H9 (cell line): Measurements from ENCODE around the gene C19orf53. TPM values are rescaled to one million over a fixed set of nuclear protein-coding genes. Genes with fewer than 3 reads are reported as not detected.

Source experiments
- DNase-seq: peaks from one replicate; pipeline ENCODE4 v3.0.0-alpha.2; 2017
- H2AFZ ChIP-seq: one replicate; pipeline ENCODE4 v1.6.1; 2013; ENCODE audit warnings: mild to moderate bottlenecking, low read length, control low read depth, moderate library complexity
- H2AK5ac ChIP-seq: 2 replicates; pipeline ENCODE4 v1.6.1; 2013; ENCODE audit warnings: low read length, control low read depth, mixed read lengths; ENCODE audit not compliant: insufficient read length
- H2BK120ac ChIP-seq: one replicate; pipeline ENCODE4 v1.6.1; 2013; ENCODE audit warnings: low read depth, mild to moderate bottlenecking, low read length, control low read depth, inconsistent platforms; ENCODE audit not compliant: poor library complexity, severe bottlenecking
- H2BK12ac ChIP-seq: 2 replicates; pipeline ENCODE4 v1.6.1; 2013; ENCODE audit warnings: low read length, control low read depth, mixed read lengths, low read depth; ENCODE audit not compliant: insufficient read length
- H2BK15ac ChIP-seq: 2 replicates; pipeline ENCODE4 v1.6.1; 2013; ENCODE audit warnings: low read depth, low read length, control low read depth
- H2BK20ac ChIP-seq: one replicate; pipeline ENCODE4 v1.6.1; 2013; ENCODE audit warnings: low read depth, mild to moderate bottlenecking, low read length, control low read depth, inconsistent platforms; ENCODE audit not compliant: poor library complexity, severe bottlenecking
- H2BK5ac ChIP-seq: 2 replicates; pipeline ENCODE4 v1.6.1; 2013; ENCODE audit warnings: low read length, control low read depth, mixed read lengths; ENCODE audit not compliant: insufficient read length
- H3K14ac ChIP-seq: 2 replicates; pipeline ENCODE4 v1.6.1; 2013; ENCODE audit warnings: low read length, control low read depth; ENCODE audit not compliant: insufficient read depth
- H3K18ac ChIP-seq: 2 replicates; pipeline ENCODE4 v1.6.1; 2013; ENCODE audit warnings: low read depth, mild to moderate bottlenecking, mixed read lengths, low read length, control low read depth; ENCODE audit not compliant: insufficient read length
- H3K23ac ChIP-seq: 2 replicates; pipeline ENCODE4 v1.6.1; 2013; ENCODE audit warnings: low read length, control low read depth, mixed read lengths, low read depth; ENCODE audit not compliant: insufficient read length
- H3K23me2 ChIP-seq: 2 replicates; pipeline ENCODE4 v1.6.1; 2013; ENCODE audit warnings: low read depth, mild to moderate bottlenecking, mixed read lengths, low read length, control low read depth; ENCODE audit not compliant: insufficient read length, poor library complexity, severe bottlenecking
- H3K27ac ChIP-seq: 2 replicates; pipeline ENCODE4 v1.5.1; 2013; ENCODE audit warnings: low read length, control low read depth, mixed read lengths, low read depth; ENCODE audit not compliant: insufficient read length
- H3K27me3 ChIP-seq: 2 replicates; pipeline ENCODE4 v1.6.1; 2013; ENCODE audit warnings: low read length, control low read depth, inconsistent platforms; ENCODE audit not compliant: insufficient read depth
- H3K4ac ChIP-seq: 2 replicates; pipeline ENCODE4 v1.6.1; 2013; ENCODE audit warnings: low read depth, mild to moderate bottlenecking, control low read depth, inconsistent platforms, low read length, moderate library complexity
- H3K4me1 ChIP-seq: 2 replicates; pipeline ENCODE4 v1.6.1; 2013; ENCODE audit warnings: low read length, control low read depth, inconsistent platforms; ENCODE audit not compliant: insufficient read depth
- H3K4me2 ChIP-seq: 2 replicates; pipeline ENCODE4 v1.6.1; 2013; ENCODE audit warnings: low read length, control low read depth, mixed read lengths; ENCODE audit not compliant: insufficient read length, insufficient read depth
- H3K56ac ChIP-seq: 2 replicates; pipeline ENCODE4 v1.6.1; 2013; ENCODE audit warnings: low read depth, mild to moderate bottlenecking, mixed read lengths, low read length, control low read depth; ENCODE audit not compliant: insufficient read length
- H3K79me1 ChIP-seq: 2 replicates; pipeline ENCODE4 v1.6.1; 2013; ENCODE audit warnings: low read depth, mild to moderate bottlenecking, moderate library complexity, low read length, control low read depth, inconsistent platforms; ENCODE audit not compliant: insufficient read depth, poor library complexity, severe bottlenecking
- H3K79me2 ChIP-seq: 2 replicates; pipeline ENCODE4 v1.6.1; 2013; ENCODE audit warnings: low read length, control low read depth, inconsistent platforms; ENCODE audit not compliant: insufficient read depth
- H3K9ac ChIP-seq: 2 replicates; pipeline ENCODE4 v1.6.1; 2013; ENCODE audit warnings: low read length, control low read depth, mixed read lengths; ENCODE audit not compliant: insufficient read length; ENCODE audit errors: extremely low read depth
- H3K9me3 ChIP-seq: one replicate; pipeline ENCODE4 v1.6.1; 2013; ENCODE audit warnings: low read depth, low read length, inconsistent platforms; ENCODE audit not compliant: control insufficient read depth
- H3T11ph ChIP-seq: one replicate; pipeline ENCODE4 v1.6.1; 2013; ENCODE audit warnings: mild to moderate bottlenecking, low read length, control low read depth, inconsistent platforms
- H4K20me1 ChIP-seq: one replicate; pipeline ENCODE4 v1.6.1; 2013; ENCODE audit not compliant: control insufficient read depth, insufficient read length, insufficient read depth
- H4K5ac ChIP-seq: 2 replicates; pipeline ENCODE4 v1.6.1; 2013; ENCODE audit warnings: low read depth, mild to moderate bottlenecking, mixed read lengths, low read length, control low read depth; ENCODE audit not compliant: insufficient read length
- H4K8ac ChIP-seq: replicated peaks from 2 replicates; pipeline ENCODE4 v1.6.1; 2013; ENCODE audit warnings: low read length, control low read depth, mixed read lengths, low read depth; ENCODE audit not compliant: insufficient read length
- H4K91ac ChIP-seq: 2 replicates; pipeline ENCODE4 v1.6.1; 2013; ENCODE audit warnings: low read depth, mild to moderate bottlenecking, moderate library complexity, mixed read lengths, low read length, control low read depth; ENCODE audit not compliant: insufficient read length
- H3K27ac Mint-ChIP-seq, 3 experiments: 2 replicates in 2 of 3; 3 replicates in 1 of 3; pipeline ENCODE4 v1.8.0; 2020 to 2021; ENCODE audit warnings: mixed read lengths in 3 of 3, mild to moderate bottlenecking in 1 of 3, moderate library complexity in 1 of 3
- H3K27me3 Mint-ChIP-seq: 2 replicates; pipeline ENCODE4 v1.8.0; 2021; ENCODE audit warnings: low read depth, mild to moderate bottlenecking, moderate library complexity, mixed read lengths
- H3K36me3 Mint-ChIP-seq, 3 experiments: 2 replicates in 2 of 3; 3 replicates in 1 of 3; pipeline ENCODE4 v1.8.0; 2020 to 2021; ENCODE audit warnings: low read depth in 3 of 3, mixed read lengths in 3 of 3; ENCODE audit not compliant: insufficient read depth in 1 of 3
- H3K4me1 Mint-ChIP-seq, 2 experiments: 2 replicates each; pipeline ENCODE4 v1.8.0; 2020; ENCODE audit warnings: mixed read lengths in 2 of 2
- H3K4me3 Mint-ChIP-seq, 2 experiments: 2 replicates in 1 of 2; 3 replicates in 1 of 2; pipeline ENCODE4 v1.8.0; 2020 to 2021; ENCODE audit warnings: mild to moderate bottlenecking in 2 of 2, mixed read lengths in 2 of 2, moderate library complexity in 1 of 2
- H3K9me3 Mint-ChIP-seq, 2 experiments: 2 replicates in 1 of 2; 3 replicates in 1 of 2; pipeline ENCODE4 v1.8.0; 2020; ENCODE audit warnings: mild to moderate bottlenecking in 2 of 2, mixed read lengths in 2 of 2, moderate library complexity in 1 of 2
- WGBS: extraction: QIAGEN DNeasy Blood & Tissue Kit; methylation state at CpG from one replicate; pipeline ENCODE4 v1.1.7; 2013; ENCODE audit warnings: missing lambda C conversion rate, low lambda C conversion rate, mixed read lengths; ENCODE audit not compliant: insufficient read length; ENCODE audit errors: extremely low coverage; 5-methylcytosine and 5-hydroxymethylcytosine counted together
- total RNA-seq: library from RNA; stranded (reverse); gene quantifications from 2 replicates; pipeline ENCODE4 v1.2.1, GENCODE V29; 2021
- TF ChIP-seq, protein P1 (sequence below): fragments of 200-600 bp; sonication (generic); conservative IDR thresholded peaks from 3 replicates; pipeline ENCODE4 v1.8.0; 2021; ENCODE audit warnings: antibody characterized with exemption, mild to moderate bottlenecking

The C19orf53 gene
- total RNA-seq, 1 experiment from 2014 or later, result 129 TPM

DNA sequence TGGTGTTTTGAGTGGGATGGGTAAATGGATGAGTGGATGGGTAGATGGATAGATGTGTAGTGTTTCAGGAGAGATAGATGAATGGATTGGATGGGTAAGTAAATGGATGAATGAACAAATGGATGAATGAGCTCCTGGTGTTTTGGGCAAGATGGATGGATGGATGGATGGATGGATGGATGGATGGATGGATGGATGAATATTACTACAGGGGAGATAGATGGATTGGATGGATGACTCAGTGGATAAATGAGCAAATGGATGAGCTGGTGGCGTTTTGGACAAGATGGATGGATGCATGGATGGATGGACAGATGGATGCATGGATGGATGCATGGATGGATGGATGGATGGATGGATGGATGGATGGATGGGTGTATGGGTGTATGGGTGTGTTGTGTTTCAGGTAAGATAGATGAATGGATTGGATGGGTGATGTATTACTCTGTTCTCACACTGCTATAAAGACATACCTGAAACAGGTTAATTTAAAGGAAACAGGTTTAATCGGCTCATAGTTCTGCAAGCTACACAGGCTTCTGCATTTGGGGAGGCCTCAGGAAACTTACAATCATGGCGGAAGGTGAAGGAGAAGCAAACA is 33.3 kb downstream of the C19orf53 start:
- Mint-ChIP-seq H3K36me3 (peaks cover 13 to 47% (median 20%) of the 10 kb centered on the region in 3 experiments; a peak in 6 of 7 replicates), H3K9me3 (no peaks in the 10 kb centered on the region; a peak in 1 of 5 replicates), H3K27me3 (no peaks in the 10 kb centered on the region), H3K27ac (no peak overlapping the region), H3K4me1 (peaks cover 2 to 5% of the 10 kb centered on the region in 2 experiments; a peak in 1 of 4 replicates), H3K4me3 (no peak overlapping the region)
- H2BK15ac ChIP-seq, result no peak overlapping the region
- no peak overlapping the region for H3K18ac ChIP-seq
- no peaks in the 10 kb centered on the region for H3K4me1 ChIP-seq
- no peak for DNase-seq
- H3K9me3 ChIP-seq, result no peaks in the 10 kb centered on the region
- H4K91ac ChIP-seq, result no peak overlapping the region
- no peaks in the 10 kb centered on the region for H3K27me3 ChIP-seq
- no peak overlapping the region for H2BK12ac ChIP-seq
- no peak overlapping the region for H4K5ac ChIP-seq
- no peaks in the 10 kb centered on the region for H3K79me1 ChIP-seq
- no peak overlapping the region for H3T11ph ChIP-seq
- H2BK5ac ChIP-seq, result no peak overlapping the region
- H2BK120ac ChIP-seq, result no peak overlapping the region
- no peak overlapping the region for H2AK5ac ChIP-seq
- H3K56ac ChIP-seq, result no peak overlapping the region
- no peak overlapping the region for H2AFZ ChIP-seq
- H3K79me2 ChIP-seq, result no peaks in the 10 kb centered on the region
- no peak overlapping the region for H2BK20ac ChIP-seq
- H3K14ac ChIP-seq, result no peak overlapping the region
- no peak overlapping the region for H3K23ac ChIP-seq
- no peak overlapping the region for H4K8ac ChIP-seq
- H3K23me2 ChIP-seq, result no peaks in the 10 kb centered on the region
- H3K27ac ChIP-seq, result no peak overlapping the region
- no peak overlapping the region for H3K9ac ChIP-seq
- WGBS, result no CpG with 5 or more reads among the region's 3 CpGs
- H3K4me2 ChIP-seq, result no peak overlapping the region
- TF ChIP-seq, protein P1, sequence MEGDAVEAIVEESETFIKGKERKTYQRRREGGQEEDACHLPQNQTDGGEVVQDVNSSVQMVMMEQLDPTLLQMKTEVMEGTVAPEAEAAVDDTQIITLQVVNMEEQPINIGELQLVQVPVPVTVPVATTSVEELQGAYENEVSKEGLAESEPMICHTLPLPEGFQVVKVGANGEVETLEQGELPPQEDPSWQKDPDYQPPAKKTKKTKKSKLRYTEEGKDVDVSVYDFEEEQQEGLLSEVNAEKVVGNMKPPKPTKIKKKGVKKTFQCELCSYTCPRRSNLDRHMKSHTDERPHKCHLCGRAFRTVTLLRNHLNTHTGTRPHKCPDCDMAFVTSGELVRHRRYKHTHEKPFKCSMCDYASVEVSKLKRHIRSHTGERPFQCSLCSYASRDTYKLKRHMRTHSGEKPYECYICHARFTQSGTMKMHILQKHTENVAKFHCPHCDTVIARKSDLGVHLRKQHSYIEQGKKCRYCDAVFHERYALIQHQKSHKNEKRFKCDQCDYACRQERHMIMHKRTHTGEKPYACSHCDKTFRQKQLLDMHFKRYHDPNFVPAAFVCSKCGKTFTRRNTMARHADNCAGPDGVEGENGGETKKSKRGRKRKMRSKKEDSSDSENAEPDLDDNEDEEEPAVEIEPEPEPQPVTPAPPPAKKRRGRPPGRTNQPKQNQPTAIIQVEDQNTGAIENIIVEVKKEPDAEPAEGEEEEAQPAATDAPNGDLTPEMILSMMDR, result no peak
- no peaks in the 10 kb centered on the region for H4K20me1 ChIP-seq
- H3K4ac ChIP-seq, result no peak overlapping the region
